ENCODE measurements around the gene SLC5A2.

Gene SLC5A2

DNA sequence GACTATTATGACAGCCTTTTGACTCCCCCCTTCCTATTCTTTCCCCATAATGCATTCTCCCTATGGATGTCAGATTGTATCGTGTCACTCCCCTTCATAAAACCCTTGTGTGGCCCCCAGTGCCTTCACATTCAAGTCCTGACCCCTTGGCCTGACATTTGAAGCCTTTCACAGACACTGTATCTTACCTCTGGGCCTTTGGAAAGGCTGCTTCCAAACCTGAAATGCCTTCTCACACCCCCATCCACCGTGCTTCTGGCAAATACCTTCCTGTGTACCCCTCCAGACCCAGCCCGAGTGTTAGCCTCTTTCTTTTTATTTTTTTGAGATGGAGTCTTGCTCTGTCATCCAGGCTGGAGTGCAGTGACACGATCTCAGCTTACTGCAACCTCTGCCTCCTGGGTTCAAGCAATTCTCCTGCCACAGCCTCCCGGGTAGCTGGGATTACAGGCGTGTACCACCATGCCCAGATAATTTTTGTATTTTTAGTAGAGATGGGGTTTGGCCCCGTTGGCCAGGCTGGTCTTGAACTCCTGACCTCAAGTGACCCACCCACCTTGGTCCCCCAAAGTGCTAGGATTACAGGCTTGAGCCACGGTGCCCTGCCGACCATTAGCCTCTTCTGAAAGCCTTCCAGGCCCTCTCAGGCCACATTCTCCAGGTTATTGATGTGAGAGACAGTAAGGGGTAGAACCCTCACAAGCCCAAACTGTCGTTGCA is 21.6 kb upstream of the SLC5A2 start:
- TF ChIP-seq POLR2AphosphoS5 (IDR thresholded peaks at IDR 0.05; ENCODE audit: low read depth, low read length) (no peak), FOXP2 (optimal IDR thresholded peaks at IDR 0.05; ENCODE audit: borderline replicate concordance, extremely low read depth, extremely low read length, insufficient read depth) (no peak), TAF1 (IDR thresholded peaks at IDR 0.05; ENCODE audit: borderline replicate concordance, insufficient read depth, low read length) (no peak), SIN3A (IDR thresholded peaks at IDR 0.05; ENCODE audit: borderline replicate concordance, insufficient read depth, low read length) (no peak)
- TF ChIP-seq, protein P1, sequence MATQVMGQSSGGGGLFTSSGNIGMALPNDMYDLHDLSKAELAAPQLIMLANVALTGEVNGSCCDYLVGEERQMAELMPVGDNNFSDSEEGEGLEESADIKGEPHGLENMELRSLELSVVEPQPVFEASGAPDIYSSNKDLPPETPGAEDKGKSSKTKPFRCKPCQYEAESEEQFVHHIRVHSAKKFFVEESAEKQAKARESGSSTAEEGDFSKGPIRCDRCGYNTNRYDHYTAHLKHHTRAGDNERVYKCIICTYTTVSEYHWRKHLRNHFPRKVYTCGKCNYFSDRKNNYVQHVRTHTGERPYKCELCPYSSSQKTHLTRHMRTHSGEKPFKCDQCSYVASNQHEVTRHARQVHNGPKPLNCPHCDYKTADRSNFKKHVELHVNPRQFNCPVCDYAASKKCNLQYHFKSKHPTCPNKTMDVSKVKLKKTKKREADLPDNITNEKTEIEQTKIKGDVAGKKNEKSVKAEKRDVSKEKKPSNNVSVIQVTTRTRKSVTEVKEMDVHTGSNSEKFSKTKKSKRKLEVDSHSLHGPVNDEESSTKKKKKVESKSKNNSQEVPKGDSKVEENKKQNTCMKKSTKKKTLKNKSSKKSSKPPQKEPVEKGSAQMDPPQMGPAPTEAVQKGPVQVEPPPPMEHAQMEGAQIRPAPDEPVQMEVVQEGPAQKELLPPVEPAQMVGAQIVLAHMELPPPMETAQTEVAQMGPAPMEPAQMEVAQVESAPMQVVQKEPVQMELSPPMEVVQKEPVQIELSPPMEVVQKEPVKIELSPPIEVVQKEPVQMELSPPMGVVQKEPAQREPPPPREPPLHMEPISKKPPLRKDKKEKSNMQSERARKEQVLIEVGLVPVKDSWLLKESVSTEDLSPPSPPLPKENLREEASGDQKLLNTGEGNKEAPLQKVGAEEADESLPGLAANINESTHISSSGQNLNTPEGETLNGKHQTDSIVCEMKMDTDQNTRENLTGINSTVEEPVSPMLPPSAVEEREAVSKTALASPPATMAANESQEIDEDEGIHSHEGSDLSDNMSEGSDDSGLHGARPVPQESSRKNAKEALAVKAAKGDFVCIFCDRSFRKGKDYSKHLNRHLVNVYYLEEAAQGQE (IDR thresholded peaks at IDR 0.05; ENCODE audit: insufficient read depth in 1 of 2, low read depth in 2 of 2, low read length in 2 of 2) = no peak

DNA sequence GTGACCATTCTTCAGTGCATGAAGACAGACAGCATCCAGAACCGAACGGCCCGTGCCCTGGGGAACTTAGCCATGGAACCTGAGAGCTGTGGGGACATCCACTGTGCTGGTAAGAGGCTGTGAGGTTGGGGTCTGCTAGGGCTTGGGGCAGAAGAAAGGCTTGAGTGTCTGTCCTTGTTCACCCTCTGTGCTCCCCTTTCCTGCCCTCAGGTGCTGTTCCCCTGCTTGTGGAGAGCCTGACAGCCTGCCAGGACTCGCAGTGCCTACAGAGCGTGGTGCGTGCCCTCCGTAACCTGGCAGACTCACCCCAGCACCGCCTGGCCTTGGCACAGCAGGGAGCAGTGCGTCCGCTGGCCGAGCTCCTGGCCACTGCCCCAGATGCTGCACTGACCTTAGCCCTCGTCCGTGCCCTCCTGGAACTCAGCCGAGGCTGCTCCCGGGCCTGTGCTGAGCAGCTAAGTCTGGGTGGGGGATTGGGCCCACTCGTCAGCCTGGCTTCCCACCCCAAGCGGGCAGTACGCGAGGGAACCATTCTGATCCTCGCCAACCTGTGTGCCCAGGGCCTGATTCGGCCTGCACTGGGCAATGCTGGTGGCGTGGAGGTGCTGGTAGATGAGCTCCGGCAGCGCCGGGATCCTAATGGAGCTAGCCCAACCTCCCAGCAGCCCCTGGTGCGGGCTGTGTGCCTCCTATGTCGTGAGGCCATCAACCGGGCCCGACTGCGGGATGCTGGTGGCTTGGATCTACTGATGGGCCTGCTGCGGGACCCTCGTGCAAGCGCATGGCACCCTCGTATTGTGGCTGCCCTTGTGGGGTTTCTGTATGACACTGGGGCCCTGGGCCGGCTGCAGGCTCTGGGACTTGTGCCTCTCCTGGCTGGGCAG is 20.8 kb upstream of the SLC5A2 start:
- TF ChIP-seq TAF1 (IDR thresholded peaks at IDR 0.05; ENCODE audit: borderline replicate concordance, insufficient read depth, low read length) = no peak
- TF ChIP-seq, protein P1 (IDR thresholded peaks at IDR 0.05; ENCODE audit: insufficient read depth in 1 of 2, low read depth in 2 of 2, low read length in 2 of 2) = no peak
- TF ChIP-seq POLR2AphosphoS5 (IDR thresholded peaks at IDR 0.05; ENCODE audit: low read depth, low read length) = no peak
- no peak for TF ChIP-seq SIN3A (IDR thresholded peaks at IDR 0.05; ENCODE audit: borderline replicate concordance, insufficient read depth, low read length)
- no peak for TF ChIP-seq FOXP2 (optimal IDR thresholded peaks at IDR 0.05; ENCODE audit: borderline replicate concordance, extremely low read depth, extremely low read length, insufficient read depth)

DNA sequence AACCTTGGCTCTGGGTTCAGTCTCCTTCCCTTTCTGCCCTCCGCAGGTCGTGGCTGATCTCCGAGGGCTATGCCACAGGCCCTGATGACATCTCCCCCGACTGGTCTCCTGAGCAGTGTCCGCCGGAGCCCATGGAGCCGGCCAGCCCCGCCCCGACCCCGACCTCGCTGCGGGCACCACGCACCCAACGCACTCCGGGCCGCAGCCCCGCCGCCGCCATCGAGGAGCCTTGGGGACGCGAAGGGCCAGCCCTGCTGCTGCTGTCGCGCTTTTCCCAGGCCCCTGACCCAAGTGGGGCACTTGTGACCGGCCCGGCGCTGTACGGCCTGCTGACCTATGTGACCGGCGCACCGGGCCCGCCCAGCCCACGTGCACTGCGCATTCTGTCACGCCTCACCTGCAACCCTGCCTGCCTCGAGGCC is 18.6 kb upstream of the SLC5A2 start:
- TF ChIP-seq FOXP2 (optimal IDR thresholded peaks at IDR 0.05; ENCODE audit: borderline replicate concordance, extremely low read depth, extremely low read length, insufficient read depth) = no peak
- no peak for TF ChIP-seq TAF1 (IDR thresholded peaks at IDR 0.05; ENCODE audit: borderline replicate concordance, insufficient read depth, low read length)
- TF ChIP-seq, protein P1 (IDR thresholded peaks at IDR 0.05; ENCODE audit: insufficient read depth in 1 of 2, low read depth in 2 of 2, low read length in 2 of 2) = no peak
- TF ChIP-seq SIN3A (IDR thresholded peaks at IDR 0.05; ENCODE audit: borderline replicate concordance, insufficient read depth, low read length) = no peak
- TF ChIP-seq POLR2AphosphoS5 (IDR thresholded peaks at IDR 0.05; ENCODE audit: low read depth, low read length) = no peak

DNA sequence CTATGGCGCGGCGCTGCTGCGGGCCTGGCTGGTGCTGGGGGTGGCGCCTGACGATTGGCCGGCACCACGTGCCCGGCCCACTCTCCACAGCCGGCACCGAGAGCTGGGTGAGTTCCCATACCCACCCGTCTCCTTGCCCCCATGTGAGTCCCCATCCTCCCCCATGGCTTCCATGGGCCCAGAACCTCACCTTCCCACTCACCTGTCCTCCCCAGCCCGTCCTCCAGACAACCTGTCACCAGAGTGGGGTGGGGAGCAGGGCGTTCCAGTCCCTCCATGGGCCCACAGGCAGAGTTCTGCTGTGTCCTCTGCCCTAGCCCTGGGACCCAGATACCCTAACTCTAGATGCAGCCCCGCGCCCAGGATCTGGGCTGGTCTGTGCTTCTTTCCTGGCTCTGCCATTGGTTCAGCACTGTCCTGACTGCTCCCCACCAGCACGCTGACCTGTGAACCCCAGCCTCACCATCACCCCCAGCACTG is 18.1 kb upstream of the SLC5A2 start:
- TF ChIP-seq, protein P1 (IDR thresholded peaks at IDR 0.05; ENCODE audit: insufficient read depth in 1 of 2, low read depth in 2 of 2, low read length in 2 of 2) = no peak
- TF ChIP-seq SIN3A (IDR thresholded peaks at IDR 0.05; ENCODE audit: borderline replicate concordance, insufficient read depth, low read length) = no peak
- no peak for TF ChIP-seq FOXP2 (optimal IDR thresholded peaks at IDR 0.05; ENCODE audit: borderline replicate concordance, extremely low read depth, extremely low read length, insufficient read depth)
- TF ChIP-seq POLR2AphosphoS5 (IDR thresholded peaks at IDR 0.05; ENCODE audit: low read depth, low read length) = no peak
- TF ChIP-seq TAF1 (IDR thresholded peaks at IDR 0.05; ENCODE audit: borderline replicate concordance, insufficient read depth, low read length) = no peak

Measured in PFSK-1 (cell line).